GM12864 (cell line): ENCODE results near the gene HES6.
"Not testable (repeated sequence)": the region's sequence is repeated elsewhere in the genome, so short reads cannot be mapped to it uniquely, and the experiment has no call there.

ENCODE experiments used
- DNase-seq: peaks from one replicate; pipeline ENCODE4 v3.0.0-alpha.2; 2011; ENCODE audit warnings: low read depth
- H3K4me3 ChIP-seq: 2 replicates; pipeline ENCODE4 v1.5.1; 2011; ENCODE audit warnings: mild to moderate bottlenecking, low read depth, low read length, control low read depth
- TF ChIP-seq, protein P1 (sequence below): IDR thresholded peaks from 2 replicates; pipeline ENCODE4 v1.5.1; 2011; ENCODE audit warnings: low read depth, mild to moderate bottlenecking, moderate library complexity, low read length, control low read depth, inconsistent platforms; ENCODE audit errors: missing control alignments

Gene HES6

DNA sequence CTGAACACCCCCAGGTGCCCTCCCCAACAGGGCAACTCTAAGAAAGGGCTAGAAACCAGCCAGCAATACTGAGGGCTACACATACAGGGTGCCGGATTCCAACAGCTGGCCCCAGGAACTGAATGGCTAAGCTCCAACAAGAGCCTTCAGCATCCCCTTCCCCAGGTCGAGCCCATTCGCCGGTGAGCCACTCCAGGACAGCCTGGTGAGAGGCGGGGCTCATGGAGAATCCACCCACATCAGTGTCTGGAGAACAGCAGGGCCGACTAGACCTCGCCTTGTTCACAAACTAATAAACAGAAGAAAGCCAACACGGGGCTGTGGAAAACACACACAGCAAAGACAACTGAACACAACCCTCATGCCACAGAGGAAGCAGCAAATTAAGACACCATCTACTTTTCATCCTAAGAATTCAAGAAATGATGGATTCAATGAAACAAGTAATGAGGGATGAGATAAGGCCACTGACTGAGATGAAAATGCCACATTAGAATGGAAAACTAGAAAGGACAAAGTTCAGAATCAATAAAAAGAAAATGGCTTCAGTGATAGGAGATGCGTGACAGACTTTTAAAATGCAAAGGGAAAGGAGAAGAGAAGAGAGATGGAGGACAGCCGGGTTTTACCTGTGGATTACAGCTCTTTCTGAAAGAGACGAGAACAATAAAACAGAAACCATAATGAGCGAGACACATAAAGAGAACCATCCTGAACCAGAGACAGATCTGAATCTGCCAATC, 40.4 kb upstream of the HES6 start:
- TF ChIP-seq, protein P1, sequence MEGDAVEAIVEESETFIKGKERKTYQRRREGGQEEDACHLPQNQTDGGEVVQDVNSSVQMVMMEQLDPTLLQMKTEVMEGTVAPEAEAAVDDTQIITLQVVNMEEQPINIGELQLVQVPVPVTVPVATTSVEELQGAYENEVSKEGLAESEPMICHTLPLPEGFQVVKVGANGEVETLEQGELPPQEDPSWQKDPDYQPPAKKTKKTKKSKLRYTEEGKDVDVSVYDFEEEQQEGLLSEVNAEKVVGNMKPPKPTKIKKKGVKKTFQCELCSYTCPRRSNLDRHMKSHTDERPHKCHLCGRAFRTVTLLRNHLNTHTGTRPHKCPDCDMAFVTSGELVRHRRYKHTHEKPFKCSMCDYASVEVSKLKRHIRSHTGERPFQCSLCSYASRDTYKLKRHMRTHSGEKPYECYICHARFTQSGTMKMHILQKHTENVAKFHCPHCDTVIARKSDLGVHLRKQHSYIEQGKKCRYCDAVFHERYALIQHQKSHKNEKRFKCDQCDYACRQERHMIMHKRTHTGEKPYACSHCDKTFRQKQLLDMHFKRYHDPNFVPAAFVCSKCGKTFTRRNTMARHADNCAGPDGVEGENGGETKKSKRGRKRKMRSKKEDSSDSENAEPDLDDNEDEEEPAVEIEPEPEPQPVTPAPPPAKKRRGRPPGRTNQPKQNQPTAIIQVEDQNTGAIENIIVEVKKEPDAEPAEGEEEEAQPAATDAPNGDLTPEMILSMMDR: no peak
- H3K4me3 ChIP-seq: no peak overlapping the region
- DNase-seq: no peak

DNA sequence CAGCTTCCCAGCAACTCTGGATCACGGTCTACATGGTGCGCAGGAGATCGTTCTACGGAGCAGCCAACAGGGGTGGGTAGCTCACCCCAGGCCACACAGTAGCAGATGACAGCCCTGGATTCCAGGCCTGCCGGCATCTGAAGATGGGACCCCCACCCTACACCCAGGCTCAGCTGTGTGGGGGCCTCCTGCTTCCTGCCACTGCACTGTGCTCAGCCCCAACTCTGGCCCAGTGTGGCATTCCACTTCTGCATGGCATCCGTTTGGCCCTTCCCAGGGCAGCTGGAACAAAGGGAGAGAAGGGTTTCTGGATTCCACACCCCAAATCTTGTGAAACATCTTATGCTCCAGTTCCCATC, 39.5 kb upstream of the HES6 start:
- TF ChIP-seq, protein P1: no peak
- H3K4me3 ChIP-seq: no peak overlapping the region
- no peak for DNase-seq

DNA sequence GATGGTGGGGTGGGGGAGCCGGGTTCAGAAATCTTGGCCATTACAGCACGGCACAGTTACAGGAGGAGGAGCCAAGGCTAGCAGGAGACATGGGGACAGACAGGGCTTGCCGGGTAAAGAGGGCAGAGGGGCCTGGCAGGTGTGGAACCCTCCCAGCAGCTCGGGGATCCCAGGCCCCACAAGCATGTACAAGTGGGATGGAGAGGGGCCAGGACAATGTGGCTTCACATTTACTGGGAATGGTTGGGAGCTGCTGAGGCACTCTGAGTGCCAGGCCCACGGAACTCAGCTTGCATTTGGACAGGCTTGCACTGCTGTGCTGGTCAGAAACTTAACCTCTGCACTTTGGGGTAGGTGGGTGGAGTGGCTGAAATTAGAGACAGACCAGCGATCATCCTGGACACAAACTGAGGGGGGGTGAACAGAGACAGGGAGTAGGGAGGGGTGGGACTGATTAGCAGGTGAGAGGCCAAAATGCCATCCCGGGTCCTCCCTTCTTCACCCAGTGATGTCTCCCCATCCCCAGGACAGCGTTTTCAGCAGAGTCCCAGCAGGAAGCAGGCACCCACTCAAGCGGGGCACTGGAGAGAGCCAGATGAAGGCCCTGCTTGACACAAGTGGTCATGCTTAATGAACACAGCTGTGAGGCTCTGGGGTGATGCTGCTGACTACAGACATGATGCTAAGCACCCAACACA, 38.9 kb upstream of the HES6 start:
- TF ChIP-seq, protein P1: no peak
- H3K4me3 ChIP-seq: no peak overlapping the region
- no peak for DNase-seq

DNA sequence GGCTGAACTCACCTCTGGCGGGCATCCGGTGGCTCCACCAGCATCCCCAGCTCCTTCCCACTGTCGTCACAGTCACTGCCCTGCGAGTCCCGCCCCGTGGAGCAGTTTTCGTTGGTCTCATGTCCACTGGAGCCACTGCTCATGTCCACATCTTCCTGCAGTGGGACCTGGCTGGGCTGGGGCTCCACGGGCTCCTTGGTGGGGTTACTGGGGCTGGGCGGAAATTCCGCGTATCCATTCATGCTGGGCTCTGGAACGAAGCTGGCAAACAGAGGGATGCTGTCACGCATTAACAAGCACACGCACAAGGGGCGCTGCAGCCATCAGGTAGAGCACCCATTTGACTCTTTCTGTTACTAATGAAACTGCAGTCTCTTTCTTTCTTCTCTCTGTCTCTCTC, 37.9 kb upstream of the HES6 start:
- H3K4me3 ChIP-seq: no peak overlapping the region
- DNase-seq: no peak
- TF ChIP-seq, protein P1: no peak

DNA sequence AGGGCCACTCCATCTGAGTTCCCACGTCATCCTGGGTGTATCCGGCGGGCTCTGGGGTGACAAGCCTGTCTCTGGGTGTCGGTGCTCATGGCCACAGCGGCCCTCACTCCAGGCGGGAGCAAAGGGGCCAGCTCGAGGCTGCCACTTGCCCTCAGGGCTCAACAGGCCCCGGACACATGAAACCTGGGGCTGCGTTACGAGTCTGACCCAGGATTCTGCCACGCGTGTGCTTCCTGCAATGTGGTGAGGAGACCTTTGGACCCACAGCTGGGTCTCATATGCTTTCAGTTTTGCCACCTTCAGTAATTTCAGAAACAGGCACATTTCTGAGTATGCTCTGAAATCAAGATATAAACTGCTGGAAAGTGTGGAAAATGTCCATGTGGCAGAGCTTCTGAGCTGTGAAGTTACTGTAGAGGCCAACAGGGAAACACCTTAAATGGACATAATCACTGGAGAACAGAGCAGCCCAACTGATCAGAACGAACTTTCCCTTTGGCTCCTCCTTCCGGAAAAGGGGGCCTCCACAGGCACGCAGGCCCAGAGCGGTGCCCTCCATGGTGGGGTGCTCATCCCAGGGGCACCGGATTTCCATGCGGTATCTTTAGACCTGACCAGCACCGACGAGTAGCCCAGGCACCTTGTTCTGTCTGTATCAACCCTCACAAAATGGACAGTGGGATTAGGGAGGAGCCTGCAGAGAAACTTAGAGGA, 34.5 kb upstream of the HES6 start:
- TF ChIP-seq, protein P1: no peak
- H3K4me3 ChIP-seq: no peak overlapping the region
- DNase-seq: no peak

DNA sequence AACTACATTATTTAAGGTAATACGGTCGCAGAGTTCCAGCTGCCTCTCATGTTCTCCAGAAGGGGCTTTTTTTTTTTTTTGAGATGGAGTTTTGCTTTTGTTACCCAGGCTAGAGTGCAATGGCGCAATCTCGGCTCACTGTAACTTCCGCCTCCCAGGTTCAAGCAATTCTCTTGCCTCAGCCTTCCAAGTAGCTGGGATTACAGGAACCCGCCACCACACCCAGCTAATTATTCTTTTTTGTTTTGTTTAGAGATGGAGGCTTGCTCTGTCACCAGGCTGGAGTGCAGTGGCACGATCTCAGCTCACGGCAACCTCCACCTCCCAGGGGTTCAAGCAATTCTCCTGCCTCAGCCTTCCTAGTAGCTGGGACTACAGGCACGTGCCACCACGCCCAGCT, 33.6 kb upstream of the HES6 start:
- H3K4me3 ChIP-seq, DNase-seq: not testable (repeated sequence)

DNA sequence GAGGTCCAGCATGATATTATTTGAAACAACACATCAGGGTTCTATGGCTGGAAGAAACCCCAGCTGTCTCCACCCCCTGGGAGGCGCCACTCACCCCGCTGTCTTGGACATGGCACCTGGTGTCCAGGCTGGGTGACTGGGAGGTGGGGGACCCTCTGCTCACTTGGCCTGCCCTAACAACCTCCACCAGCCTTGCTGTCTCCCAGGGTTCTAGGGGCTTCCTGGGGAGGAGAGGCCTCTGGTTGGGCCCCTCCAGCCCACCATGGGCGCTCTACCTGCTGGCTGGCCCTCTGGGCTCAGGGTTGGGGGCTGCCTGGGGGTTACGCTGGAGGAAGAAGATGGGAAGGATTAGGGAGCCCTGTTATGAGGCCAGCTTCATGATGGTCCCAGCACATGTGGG, 32.3 kb upstream of the HES6 start:
- TF ChIP-seq, protein P1: no peak
- no peak for DNase-seq

DNA sequence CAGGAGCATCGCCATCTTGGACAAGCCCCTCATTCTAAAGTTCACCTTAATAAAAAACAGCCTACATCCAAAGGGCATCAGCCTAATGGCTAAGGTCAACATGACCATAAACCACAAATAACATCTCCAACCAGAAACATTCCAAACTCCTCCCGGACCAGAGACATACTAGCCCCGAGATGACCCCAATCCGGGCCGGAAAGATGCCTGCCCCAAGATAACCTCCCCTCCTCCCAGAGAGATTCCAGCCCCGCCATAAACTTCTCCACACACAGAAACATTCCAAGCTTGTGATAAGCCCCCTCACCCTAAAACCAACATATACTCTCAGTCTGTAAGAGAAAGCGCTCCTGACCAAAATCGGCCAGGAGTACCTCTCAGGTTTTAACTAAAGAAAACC, 31.8 kb upstream of the HES6 start:
- H3K4me3 ChIP-seq: not testable (repeated sequence)

More for the DNA sequence above, 32.3 kb upstream of the HES6 start:
- H3K4me3 ChIP-seq: no peak overlapping the region

More for the DNA sequence above, 31.8 kb upstream of the HES6 start:
- DNase-seq: not testable (repeated sequence)
